Inflammatory macrophage treated with lipopolysaccharide for 1 hour (primary cell): Measurements from ENCODE around the gene TRAF3IP1.
A peak's percentile ranks its signal among the peaks of the same experiment; 100 is the strongest.
"Not testable (repeated sequence)": the region's sequence is repeated elsewhere in the genome, so short reads cannot be mapped to it uniquely, and the experiment has no call there.

Source experiments
- DNase-seq, 2 donors: peaks; one replicate each; pipeline ENCODE4 v3.0.0-alpha.2; 2020 to 2022

The TRAF3IP1 gene

DNA sequence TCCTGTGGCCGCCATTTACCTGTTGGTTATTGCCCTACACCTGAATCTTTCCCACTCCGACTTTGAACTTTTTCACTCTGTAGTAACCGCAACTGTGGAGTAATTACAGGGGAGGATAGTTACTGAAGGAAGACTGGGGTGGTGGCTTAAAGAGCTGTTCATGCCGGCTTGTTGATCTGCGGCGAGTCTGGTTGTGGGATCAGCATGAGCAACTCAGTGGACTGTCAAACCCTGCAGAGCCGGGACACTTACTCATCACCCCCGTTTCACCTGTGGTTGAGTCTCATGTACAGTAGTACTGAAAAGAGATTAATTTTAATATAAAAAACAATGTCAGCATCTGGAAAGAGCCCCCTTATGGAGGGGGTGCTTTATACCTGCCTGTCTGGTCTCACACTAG is 108.5 kb downstream of the TRAF3IP1 start:
- DNase-seq, result no peak

DNA sequence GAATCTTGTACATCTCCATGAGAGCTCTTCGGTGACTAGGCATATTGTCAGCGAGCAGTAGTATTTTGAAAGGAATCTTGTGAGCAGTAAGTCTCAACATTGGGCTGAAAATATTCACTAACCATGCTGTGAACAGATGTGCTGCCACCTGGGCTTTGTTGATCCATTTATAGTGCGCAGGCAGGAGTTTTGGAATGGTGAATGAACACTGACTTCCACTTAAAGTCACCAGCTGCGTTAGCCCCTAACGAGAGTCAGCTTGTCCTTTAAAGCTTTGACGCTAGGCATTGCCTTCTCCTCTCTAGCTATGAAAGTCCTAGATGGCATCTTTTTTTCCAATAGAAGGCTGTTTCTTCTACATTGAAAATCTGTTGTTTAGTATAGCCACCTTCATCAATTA is 110.5 kb downstream of the TRAF3IP1 start:
- DNase-seq, result no peak

DNA sequence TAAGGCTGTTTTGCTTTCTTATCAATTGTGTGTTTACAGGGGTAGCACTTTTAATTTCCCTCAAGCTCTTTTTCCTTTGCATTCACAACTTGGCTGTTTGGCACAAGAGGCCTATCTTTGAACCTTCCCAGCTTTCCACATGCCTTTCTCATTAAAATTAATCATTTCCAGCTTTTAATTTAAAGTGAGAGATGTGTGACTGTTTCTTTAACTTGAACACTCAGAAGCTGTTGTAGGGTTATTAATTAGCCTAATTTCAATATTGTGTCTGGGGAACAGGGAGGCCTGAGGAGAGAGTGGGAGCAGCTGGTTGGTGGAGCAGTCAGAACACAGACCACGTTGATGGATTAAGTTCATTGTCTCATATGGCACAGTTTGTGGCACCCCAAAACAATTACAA is 111.1 kb downstream of the TRAF3IP1 start:
- no peak for DNase-seq

DNA sequence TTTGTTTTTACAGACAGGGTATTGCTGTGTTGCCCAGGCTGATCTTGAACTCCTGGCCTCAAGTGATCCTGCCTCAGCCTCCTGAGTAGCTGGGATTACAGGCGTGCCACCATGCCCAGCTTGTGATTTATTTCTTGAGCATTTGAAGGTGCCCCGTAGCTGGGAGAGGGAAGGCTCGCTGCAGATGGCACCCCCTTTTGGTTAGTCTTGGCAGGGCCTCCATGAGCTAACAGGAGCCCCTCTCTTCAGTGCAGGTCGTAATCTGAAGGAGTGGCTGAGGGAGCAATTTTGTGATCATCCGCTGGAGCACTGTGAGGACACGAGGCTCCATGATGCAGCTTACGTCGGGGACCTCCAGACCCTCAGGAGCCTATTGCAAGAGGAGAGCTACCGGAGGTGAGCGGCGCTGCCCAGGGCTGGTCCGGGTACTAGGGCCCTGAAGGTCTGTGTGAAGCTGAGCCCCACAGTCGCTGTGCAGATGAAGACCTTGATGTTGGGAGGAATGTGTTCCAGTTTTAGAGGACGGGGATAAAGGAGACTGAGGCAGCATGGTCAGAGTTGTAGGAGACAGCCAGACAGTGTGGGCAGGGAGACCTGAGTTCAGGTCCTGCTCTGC is 113.1 kb downstream of the TRAF3IP1 start:
- DNase-seq, result no peak

DNA sequence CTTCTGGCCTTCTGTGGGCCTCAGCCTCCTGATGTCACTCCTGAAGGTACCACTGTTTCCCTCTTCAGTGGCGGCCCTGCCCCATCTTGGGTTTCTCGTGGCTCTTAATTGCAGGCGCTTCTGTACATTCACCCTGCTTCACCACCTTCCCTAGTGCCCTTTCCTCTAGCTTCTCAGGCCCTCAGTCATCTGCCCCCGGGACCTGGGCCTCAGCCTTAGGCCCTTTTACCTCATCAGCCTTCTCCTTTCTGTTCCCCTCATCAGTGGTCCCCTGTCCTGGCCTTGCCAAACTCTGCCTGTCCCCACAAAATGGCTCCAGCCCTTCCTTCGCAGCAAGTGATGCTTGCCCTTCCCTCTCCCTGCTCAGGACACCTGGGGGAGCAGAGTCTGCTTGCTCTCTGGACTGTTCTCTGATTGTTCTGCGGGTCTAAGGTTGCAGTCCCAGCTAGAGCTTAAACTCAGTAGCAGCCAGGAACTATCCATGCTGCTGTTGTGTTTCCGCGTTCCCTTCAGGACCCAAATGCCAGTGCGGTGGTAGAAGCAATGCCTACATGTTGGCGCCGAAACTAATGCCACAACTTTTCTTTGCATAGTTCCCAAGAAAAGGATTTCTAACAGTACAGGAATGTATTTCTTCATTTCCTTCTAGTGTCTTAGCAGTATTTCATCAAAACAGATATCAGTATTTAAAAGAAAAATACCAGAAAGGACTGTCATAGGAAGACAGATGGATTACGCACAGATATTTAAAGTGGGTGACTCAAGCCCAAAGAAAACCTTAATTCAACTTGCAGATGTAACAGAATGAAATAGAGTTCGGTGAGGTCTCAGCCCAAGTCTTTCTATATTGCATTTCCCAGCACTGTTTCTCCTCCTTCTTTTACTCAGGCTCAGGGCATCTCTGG is 113.9 kb downstream of the TRAF3IP1 start:
- no peak for DNase-seq

DNA sequence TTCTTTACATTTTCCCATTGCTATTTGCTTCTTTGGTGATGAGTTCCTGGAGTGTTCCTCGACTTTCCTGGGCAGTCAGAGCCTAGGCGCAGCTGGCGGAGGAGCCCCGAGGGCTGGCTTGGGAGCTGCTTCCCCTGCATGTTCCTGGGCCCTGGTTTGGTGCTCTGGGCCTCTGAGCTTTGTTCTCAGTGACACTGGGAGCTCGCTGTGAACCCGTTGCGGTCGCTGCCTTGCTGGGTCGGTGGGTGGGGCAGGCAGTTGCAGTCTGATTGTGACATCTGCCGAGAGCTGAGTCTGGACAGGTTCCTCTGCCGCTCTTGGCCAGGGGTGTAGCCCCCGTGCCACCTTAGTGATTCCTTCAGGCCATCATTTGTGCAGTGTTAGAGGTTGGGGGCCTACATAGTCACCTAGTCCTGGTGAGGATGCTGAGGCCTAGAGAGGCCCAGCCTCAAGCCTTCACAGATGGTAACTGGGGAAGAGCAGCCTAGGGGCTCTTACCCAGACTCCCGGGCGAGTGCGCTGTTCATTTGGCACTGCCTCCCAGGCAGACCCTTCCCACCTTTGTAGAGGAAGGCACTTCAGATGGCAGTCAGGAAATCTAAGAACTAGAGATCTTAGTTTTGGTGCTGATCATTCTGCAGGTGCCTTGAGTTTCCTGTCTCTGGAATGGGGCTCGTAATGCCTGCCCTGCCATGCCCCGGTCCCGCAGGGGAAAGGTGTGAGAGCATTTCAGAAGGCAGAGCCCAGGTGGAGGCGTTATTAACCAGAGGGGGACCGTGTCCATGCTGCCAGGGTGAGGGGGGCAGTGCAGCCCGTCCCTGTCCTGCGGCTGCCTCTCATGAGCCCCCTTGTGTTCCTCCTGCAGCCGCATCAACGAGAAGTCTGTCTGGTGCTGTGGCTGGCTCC is 114.8 kb downstream of the TRAF3IP1 start:
- DNase-seq, result no peak

DNA sequence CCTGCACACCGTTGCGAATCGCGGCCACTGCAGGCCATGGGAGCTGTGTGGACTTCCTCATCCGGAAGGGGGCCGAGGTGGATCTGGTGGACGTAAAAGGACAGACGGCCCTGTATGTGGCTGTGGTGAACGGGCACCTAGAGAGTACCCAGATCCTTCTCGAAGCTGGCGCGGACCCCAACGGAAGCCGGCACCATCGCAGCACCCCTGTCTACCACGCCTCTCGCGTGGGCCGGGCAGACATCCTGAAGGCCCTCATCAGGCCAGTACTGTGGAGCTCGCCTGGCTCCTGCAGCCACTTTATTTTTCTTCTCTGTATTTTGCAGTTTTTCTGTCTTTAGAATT is 115.4 kb downstream of the TRAF3IP1 start:
- no peak for DNase-seq

DNA sequence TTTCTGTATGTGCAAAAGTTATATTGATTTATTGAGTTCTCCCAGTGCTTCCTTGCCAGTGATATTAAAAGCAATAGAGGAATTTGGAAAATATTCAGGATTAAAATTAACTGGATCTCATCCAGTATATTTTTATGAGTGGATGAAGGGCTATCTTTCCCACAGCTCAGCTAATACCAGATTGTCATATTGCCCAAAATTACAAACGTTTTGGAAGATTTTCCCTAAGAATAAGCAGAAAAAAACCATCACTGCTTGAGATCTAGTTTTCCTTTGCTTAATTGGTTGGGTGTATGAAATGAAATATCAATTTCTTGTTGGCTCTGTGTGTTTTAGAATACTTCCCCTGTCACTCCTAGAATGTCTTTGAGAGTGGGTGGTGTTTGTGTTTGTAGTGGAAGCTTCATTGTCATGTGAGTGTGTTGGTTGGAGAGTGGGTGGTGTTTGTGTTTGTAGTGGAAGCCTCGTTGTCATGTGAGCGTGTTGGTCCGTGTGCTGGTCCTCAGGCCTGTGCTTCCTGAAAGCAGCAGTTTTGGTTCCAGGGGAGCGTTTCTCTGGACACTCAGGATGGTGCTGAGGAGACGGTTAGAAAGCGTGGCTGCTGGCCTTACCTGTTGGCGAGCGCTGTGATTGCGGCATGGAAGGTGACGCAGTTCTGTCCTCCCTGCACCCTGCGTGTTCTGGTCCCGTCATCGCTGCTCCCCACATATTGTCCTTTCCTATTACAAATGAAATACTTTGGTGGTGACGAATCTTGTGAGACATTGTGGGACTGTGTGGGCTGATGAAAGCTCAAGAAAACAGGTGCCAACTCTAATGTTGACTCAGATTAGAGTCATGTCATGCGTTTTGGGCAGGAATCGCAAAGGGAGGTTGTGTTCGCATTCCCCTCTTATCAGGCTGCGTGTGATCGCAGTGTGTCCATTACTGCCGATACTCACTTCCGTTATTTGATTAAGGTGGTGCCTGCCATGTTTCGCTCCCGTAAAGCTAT is 118.8 kb downstream of the TRAF3IP1 start:
- DNase-seq, result peak; percentile 84 to 95

DNA sequence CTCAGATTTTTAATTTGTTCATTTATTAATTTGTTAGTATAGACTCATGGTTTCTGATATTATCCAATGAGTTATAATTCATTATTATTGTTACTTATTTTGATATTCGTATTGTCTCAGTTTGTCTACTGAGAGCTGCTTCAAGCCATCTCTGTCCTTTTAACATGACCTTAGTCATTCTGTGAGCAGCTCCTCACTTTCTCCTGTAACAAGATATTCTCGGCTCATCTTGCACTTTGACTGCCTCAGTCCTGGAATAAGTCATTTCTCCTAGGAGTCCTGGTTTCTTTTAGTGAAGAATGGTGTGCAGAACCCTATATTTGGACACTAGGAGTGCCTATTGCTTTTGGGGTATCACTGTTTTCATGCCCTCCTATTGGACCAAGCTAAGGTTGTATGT is 119.6 kb downstream of the TRAF3IP1 start:
- no peak for DNase-seq

DNA sequence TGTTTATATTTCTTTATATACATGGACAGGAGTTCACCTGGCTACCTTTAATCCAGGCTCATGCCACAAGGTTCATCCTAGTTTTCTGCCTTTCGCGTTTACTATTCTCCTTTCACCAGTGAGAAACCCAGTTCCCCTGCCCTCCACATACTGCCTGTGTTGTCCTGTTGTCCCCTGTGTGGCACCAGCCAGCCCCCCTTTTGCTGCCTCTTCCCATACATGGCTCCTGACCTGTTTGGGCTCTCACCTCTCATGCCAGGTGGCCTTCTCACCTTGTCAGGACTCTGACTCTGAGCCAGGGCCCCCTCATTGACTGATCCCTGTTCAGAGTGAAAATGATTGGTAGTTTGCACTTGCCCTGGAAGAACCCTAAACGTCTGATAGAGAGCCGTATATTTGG is 120.0 kb downstream of the TRAF3IP1 start:
- no peak for DNase-seq

DNA sequence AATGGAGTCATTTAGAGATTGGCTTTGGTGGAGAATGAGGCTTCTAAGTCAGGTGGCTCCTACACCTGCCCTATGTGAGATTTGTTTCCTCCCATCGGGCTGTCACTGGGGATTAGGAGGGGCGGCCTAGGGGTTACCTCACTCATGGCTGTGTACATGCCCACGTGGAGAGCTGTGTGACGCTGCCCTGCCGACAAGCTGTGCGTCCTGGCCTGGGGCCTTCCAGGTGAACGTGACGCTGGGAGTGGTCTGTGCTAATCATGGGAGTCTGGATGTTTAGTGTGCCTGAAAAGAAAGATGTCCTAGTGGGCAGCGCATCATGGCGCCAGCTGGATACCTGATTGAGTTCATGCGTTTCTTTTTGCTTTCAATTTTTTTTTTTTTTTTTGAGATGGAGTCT is 120.4 kb downstream of the TRAF3IP1 start:
- DNase-seq, result no peak

DNA sequence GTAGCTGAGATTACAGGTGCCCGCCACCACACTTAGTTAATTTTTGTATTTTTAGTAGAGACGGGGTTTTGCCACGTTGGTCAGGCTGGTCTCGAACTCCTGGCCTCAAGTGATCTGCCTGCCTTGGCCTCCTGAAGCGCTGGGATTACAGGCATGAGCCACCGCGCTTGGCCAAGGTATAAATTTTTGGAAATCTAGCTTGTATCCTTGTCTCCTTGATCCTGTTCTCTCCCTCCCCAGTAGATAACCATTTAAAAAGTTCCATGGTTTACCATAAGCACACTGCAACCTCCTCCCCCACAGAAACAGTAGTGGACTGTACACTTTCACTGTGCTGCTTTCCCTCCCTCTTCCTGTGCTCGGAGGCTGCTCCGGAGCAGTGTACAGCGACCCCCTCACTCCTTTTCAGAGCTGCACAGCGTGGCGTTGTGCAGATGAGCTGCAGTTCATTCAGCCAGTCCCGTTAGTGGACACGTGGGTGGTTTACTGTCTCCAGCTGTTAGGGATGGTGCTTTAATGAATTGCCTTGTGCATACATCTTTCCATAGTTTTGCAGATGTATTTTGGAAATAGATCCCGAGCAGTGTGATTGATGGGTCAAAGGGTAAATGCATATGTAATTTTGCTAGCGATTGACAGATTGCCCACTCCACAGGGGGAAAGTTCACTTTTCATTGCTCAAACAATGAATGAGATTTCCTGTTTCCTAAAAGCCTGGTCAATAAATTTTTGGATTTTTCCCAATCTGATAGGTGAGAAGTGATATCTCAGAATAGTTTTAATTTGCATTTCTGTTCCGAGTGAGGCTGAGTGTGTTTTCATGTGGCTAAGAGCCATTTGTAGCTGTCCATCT is 121.2 kb downstream of the TRAF3IP1 start:
- DNase-seq, result no peak

DNA sequence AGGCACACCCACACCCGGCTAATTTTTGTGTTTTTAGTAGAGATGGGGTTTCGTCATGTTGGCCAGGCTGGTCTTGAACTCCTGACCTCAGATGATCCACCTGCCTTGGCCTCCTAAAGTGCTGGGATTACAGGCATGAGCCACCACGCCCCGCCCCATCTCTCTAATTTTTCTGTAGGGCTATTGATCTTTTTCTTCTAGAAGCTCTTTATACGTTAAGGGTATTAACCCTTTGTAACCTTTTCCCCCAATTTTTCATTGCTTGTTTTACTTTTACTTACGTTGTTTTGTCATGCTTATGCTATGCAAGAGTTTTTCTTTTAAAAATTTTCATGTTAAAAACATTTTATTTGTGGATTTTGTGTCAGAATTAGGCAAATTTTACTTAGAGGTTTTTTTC is 121.9 kb downstream of the TRAF3IP1 start:
- DNase-seq, result not testable (repeated sequence)

DNA sequence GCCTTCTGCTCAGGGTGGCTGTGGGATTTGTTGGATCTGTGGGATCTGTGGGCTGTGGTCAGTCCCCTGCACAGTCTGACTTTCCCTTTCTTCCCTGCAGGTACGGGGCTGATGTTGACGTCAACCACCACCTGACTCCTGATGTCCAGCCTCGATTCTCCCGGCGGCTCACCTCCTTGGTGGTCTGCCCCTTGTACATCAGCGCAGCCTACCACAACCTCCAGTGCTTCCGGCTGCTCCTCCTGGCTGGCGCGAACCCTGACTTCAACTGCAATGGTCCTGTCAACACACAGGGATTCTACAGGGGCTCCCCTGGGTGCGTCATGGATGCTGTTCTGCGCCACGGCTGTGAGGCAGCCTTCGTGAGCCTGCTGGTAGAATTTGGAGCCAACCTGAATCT is 123.9 kb downstream of the TRAF3IP1 start:
- DNase-seq, result no peak

DNA sequence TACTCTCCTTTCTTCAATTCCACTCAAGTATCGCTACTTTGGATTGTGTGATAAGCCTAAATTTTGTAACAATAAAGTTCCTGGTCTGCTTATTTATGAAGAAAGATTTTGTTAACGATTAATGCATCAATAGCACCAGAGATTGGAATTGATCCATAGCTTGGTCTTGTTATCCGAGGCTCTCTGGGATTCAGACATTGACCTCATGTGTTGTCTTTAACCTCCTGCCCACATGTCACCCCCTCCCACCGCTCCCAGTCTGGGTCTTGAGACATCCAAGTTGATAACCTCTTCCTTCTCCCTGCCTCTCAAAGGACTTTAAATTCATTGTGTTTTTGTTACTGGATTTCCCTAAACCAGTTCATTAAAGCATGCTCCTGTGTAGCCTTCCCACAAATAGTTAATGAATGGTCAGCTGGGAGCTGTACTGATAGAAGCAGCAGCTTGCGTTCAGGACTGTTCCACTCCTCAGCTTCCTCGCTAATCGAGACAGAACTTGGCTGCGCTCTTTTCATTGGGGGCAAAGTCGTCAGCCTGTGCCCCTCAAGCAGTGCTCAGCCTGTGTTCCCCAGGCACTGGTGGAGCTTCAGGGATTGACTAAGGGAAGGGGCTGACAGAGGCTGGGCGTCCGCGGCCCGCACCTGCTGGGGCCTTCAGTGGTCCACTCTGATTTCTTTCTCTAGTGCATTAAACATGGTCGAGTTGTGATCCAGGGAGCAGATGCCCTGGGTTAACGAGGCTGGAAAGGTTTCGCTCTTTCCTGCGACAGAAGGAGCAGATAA is 125.3 kb downstream of the TRAF3IP1 start:
- no peak for DNase-seq

DNA sequence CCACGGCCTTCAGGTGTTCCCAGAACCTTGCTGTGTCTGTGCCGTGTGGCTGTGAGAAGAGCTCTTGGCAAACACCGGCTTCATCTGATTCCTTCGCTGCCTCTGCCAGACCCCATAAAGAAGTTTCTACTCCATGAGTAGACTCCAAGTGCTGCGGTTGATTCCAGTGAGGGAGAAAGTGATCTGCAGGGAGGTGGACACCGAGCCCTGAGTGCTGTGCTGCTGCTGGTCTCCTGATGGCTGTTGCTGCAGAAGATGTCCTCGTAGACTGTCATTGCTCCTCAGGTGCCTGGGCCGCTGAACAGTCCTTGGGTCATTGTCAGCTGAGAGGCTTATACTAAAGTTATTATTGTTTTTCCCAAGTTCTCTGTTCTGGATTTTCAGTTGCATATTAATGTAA is 126.1 kb downstream of the TRAF3IP1 start:
- no peak for DNase-seq

DNA sequence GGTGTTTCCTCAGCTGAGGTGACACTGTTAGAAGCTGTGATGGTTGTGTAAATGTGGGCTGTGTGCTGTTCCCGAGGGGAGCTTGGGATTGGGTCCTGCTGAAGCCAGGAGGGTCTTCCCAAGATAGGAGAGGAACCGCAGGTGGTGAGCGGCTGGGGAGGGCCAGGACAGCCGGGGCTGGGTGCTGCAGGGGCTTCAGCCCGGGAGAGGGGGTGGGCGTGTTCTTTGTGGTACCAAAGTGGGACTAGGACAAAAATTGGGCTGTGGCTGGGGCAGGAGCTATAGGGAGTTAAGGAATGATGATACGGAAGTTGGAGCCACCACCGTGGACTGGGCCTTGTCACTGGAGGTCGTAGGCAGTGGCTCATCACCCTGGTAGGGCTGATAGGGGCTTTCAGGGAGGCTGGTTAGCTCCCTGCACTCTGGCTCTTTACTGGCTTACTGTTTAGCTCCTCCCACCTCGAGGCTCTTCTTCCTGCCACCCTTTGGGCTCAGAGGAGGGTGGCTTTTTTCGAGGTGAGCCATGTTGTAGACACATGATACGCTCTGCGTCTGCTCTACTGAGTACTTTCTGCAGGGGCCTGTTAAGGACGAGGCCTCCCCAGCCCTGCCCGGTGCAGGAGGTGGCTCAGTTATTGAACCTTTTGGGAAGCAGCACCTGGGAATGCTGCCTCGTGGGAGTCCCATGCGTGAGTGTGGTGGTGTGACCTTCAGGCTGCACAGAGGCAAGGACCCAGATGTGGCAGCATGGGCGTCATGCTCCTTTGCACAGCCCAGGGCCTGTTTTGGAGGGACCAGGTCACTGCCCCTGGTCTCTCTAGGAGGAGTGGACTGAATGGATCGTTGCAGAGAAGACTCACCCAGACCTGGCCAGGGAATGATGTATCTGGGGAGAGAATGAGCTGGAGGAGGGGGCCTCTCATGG is 128.0 kb downstream of the TRAF3IP1 start:
- DNase-seq, result no peak

DNA sequence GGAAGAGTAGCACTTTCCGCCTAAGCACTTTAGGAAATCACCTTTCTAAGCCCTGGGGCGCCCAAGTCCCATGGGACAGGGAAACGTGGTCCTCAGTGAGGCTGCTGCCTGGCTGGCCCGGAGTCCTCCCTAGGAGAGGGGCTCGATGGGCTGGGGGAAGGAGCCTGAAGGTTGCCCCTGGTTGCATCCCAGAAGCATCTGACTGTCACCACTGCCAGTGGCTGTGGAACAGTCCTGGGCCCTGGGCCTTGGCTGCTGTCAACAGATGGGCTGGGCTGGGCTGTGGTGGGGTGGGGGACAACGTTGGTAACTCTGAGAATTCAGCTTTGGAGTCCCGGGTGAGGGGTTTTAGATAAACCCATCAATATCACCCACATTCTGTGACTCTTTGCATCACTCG is 128.9 kb downstream of the TRAF3IP1 start:
- DNase-seq, result no peak

DNA sequence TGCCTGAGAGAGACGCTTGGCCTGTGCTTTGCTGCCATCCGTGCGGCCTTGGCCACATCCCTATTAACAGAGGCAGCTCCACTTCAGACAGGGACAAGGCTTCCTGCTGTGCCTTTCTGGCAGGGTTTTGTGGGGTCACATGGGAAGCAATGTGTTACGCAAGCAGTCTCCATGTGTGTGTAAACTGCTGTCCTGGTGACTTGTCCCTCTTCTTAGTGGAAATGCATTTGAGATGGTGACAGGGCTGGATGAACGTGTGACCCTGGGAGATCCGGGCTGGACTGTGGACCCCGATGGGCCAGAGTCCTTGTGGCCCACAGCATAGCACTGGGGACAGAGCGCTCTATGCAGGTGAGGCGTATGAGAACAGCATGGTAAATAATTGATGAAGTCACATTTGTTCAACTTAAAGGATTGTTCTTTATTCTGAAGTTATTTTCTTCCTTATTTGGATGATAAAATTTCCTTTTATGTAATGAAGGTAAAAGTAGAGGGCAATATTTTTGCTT is 129.6 kb downstream of the TRAF3IP1 start:
- DNase-seq, result peak; percentile 58 to 79
